MCF 10A (cell line): ENCODE results near the gene OR52K1. TPM values are rescaled to one million over a fixed set of nuclear protein-coding genes. Genes with fewer than 3 reads are reported as not detected.

Source experiments
- BruUV-seq: library from RNA; stranded (reverse); fragments of 400-500 nt; replicated peaks from 2 replicates; lab custom pipeline; 2021; lab: Mats Ljungman, UMichigan
- CTCF ChIA-PET: fragments of 300-600 bp; sonication (Branson Sonifier 250); formaldehyde crosslinking; extraction: SDS; loops from one replicate; lab custom pipeline; 2021; ENCODE audit warnings: antibody characterized with exemption, inconsistent platforms; lab: Yijun Ruan, JAX
- POLR2A ChIA-PET: fragments of 300-600, 350-650 bp; sonication (Branson Sonifier 250); formaldehyde crosslinking; extraction: SDS; loops from one replicate; lab custom pipeline; 2020; ENCODE audit warnings: antibody characterized with exemption, inconsistent platforms; lab: Yijun Ruan, JAX
- DNase-seq: peaks from one replicate; pipeline ENCODE4 v3.0.0-alpha.2; 2018; ENCODE audit not compliant: unreplicated experiment
- H3K27ac Mint-ChIP-seq: one replicate; pipeline ENCODE4 v1.8.0; 2022; ENCODE audit warnings: mild to moderate bottlenecking, low read depth, mixed read lengths; ENCODE audit not compliant: unreplicated experiment
- H3K27me3 Mint-ChIP-seq: one replicate; pipeline ENCODE4 v1.8.0; 2022; ENCODE audit warnings: mixed read lengths; ENCODE audit not compliant: insufficient read depth, unreplicated experiment
- H3K36me3 Mint-ChIP-seq: one replicate; pipeline ENCODE4 v1.8.0; 2022; ENCODE audit warnings: mild to moderate bottlenecking, moderate library complexity, mixed read lengths; ENCODE audit not compliant: insufficient read depth, unreplicated experiment
- H3K4me1 Mint-ChIP-seq: one replicate; pipeline ENCODE4 v1.8.0; 2022; ENCODE audit warnings: mixed read lengths; ENCODE audit not compliant: insufficient read depth, unreplicated experiment
- H3K4me3 Mint-ChIP-seq: one replicate; pipeline ENCODE4 v1.8.0; 2022; ENCODE audit warnings: mild to moderate bottlenecking, moderate library complexity, mixed read lengths; ENCODE audit not compliant: unreplicated experiment
- H3K9me3 Mint-ChIP-seq: one replicate; pipeline ENCODE4 v1.8.0; 2022; ENCODE audit warnings: mixed read lengths; ENCODE audit not compliant: unreplicated experiment
- CTCF ChIP-seq: fragments of 200-600 bp; IDR thresholded peaks from one replicate; pipeline ENCODE4 v1.8.0; 2022; ENCODE audit warnings: antibody characterized with exemption, mild to moderate bottlenecking; ENCODE audit not compliant: unreplicated experiment
- intact Hi-C: fragments of 100-400 bp; cut with micrococcal nuclease; formaldehyde crosslinking; loops from 2 replicates; pipeline ENCODE4 v1.14.1; 2022
- total RNA-seq: library from RNA; stranded (reverse); gene quantifications from 2 replicates; pipeline ENCODE4 v1.2.3, GENCODE V29; 2022

Gene OR52K1
- total RNA-seq, 1 experiment from 2014 or later, result not detected

- Mint-ChIP-seq H3K27ac (no peak overlapping the region), H3K4me1 (peaks cover 10% of the 10 kb centered on the region), H3K4me3 (no peak overlapping the region), H3K36me3 (peaks cover 5% of the 10 kb centered on the region), H3K27me3 (no peaks in the 10 kb centered on the region), H3K9me3 (no peaks in the 10 kb centered on the region)
- TF ChIP-seq CTCF, result peak; percentile 65
- BruUV-seq, result no TSS peak
- POLR2A ChIA-PET, result interaction anchor here (0.6 kb wide), 1 partner anchor 353 kb away, joined by 3 read pairs; no protein-coding TSS in a partner anchor
- intact Hi-C loops, result loop anchor here (1.0 to 5.0 kb wide), 2 partner anchors 47 to 352 kb away; no protein-coding TSS in a partner anchor
- CTCF ChIA-PET, result interaction anchor here (0.6 to 8.4 kb wide), 33 partner anchors 9 to 966 kb away, joined by 3 to 183 read pairs (median 3); partner anchors contain the start of gene OR51D1
- peak; percentile 65 for DNase-seq
These were observed 57.3 kb downstream of the OR52K1 start for GRCh38 chr11:4539603-4540219.

GRCh38 chr11:4541071-4541470 lies 58.6 kb downstream of the OR52K1 start:
- BruUV-seq, result no TSS peak
- TF ChIP-seq CTCF, result no peak
- Mint-ChIP-seq H3K27me3 (no peaks in the 10 kb centered on the region), H3K36me3 (peaks cover 5% of the 10 kb centered on the region), H3K27ac (no peak overlapping the region), H3K9me3 (no peaks in the 10 kb centered on the region), H3K4me3 (no peak overlapping the region), H3K4me1 (peaks cover 10% of the 10 kb centered on the region)
- intact Hi-C loops, result no loop called here
- ChIA-PET POLR2A (no interaction called here), CTCF (interaction anchor here (0.6 to 8.4 kb wide), 7 partner anchors 9 to 361 kb away, joined by 3 to 183 read pairs (median 5); no protein-coding TSS in a partner anchor)
- DNase-seq, result no peak

Other genes with a start within 250 kb of the OR52K1 start
- gene OR52B4, start 114.3 kb upstream of the OR52K1 start, total RNA-seq, result not detected in 2 replicates
- 6.4 and 11.8 TPM in 2 replicates for gene TRIM21, start 88.9 kb upstream of the OR52K1 start, total RNA-seq
- gene OR52K2, start 33.4 kb upstream of the OR52K1 start, total RNA-seq, result not detected in 2 replicates
- not detected in 2 replicates for gene OR52M1, start 62.5 kb downstream of the OR52K1 start, total RNA-seq
- not detected in 2 replicates for gene OR52I2, start 99.1 kb downstream of the OR52K1 start, total RNA-seq
- gene OR52I1, start 111.4 kb downstream of the OR52K1 start, total RNA-seq, result not detected in 2 replicates
- 7.9 and 9.0 TPM in 2 replicates for gene TRIM68, start 125.6 kb downstream of the OR52K1 start, total RNA-seq
- not detected in 2 replicates for gene OR51D1, start 154.8 kb downstream of the OR52K1 start, total RNA-seq
- not detected in 2 replicates for gene OR51E1, start 161.3 kb downstream of the OR52K1 start, total RNA-seq
- gene OR51E2, start 215.2 kb downstream of the OR52K1 start, total RNA-seq, result not detected in 2 replicates
- not detected in 2 replicates for gene MMP26, start 222.1 kb downstream of the OR52K1 start, total RNA-seq